ENCODE measurements around the gene NTPCR.

GRCh38 chr1:232904131-232904530 lies 46.3 kb upstream of the NTPCR start:
- TF ChIP-seq CTCF (IDR thresholded peaks at IDR 0.05; ENCODE audit: insufficient read depth, low read length) (no peak), REST (IDR thresholded peaks at IDR 0.05; ENCODE audit: insufficient replicate concordance, low read depth) (no peak), SPI1 (IDR thresholded peaks at IDR 0.05; ENCODE audit: borderline replicate concordance, low read depth) (no peak), POLR2AphosphoS5 (IDR thresholded peaks at IDR 0.05; ENCODE audit: low read depth) (no peak), GABPA (IDR thresholded peaks at IDR 0.05; ENCODE audit: low read depth) (no peak)

Measured in HL-60 (cell line).